MM.1S (cell line): ENCODE data around the gene NEDD4.

Experiments
- DNase-seq: peaks from one replicate; pipeline ENCODE4 v3.0.0-alpha.2; 2015
- H2AFZ ChIP-seq: fragments of 300-600 bp; sonication (generic); 2 replicates; pipeline ENCODE4 v1.6.0; 2016; ENCODE audit warnings: antibody characterized with exemption, low read length
- H3F3A ChIP-seq: fragments of 300-600 bp; sonication (generic); 2 replicates; pipeline ENCODE4 v1.6.1; 2016; ENCODE audit warnings: mild to moderate bottlenecking, antibody characterized with exemption, low read length, moderate library complexity, mixed read lengths; ENCODE audit not compliant: insufficient read depth
- H3K27ac ChIP-seq: fragments of 300-600 bp; sonication (generic); 2 replicates; pipeline ENCODE4 v1.5.1; 2016; ENCODE audit warnings: mild to moderate bottlenecking, low read length
- H3K27me3 ChIP-seq: fragments of 300-600 bp; sonication (generic); replicated peaks from 2 replicates; pipeline ENCODE4 v1.6.0; 2016; ENCODE audit warnings: low read length; ENCODE audit not compliant: insufficient read depth
- H3K36me3 ChIP-seq: fragments of 300-600 bp; sonication (generic); replicated peaks from 2 replicates; pipeline ENCODE4 v1.6.1; 2016; ENCODE audit warnings: mild to moderate bottlenecking, low read length, mixed read lengths; ENCODE audit not compliant: insufficient read depth
- H3K4me1 ChIP-seq: fragments of 300-600 bp; sonication (generic); 2 replicates; pipeline ENCODE4 v1.6.1; 2016; ENCODE audit warnings: low read length, mixed read lengths
- H3K4me2 ChIP-seq: fragments of 300-600 bp; sonication (generic); 2 replicates; pipeline ENCODE4 v1.6.0; 2016; ENCODE audit warnings: low read depth, low read length
- H3K4me3 ChIP-seq: fragments of 300-600 bp; sonication (generic); 2 replicates; pipeline ENCODE4 v1.5.1; 2016; ENCODE audit warnings: low read length, mixed read lengths
- H3K79me2 ChIP-seq: fragments of 300-600 bp; sonication (generic); 2 replicates; pipeline ENCODE4 v1.6.1; 2016; ENCODE audit warnings: mixed run types, low read length, mixed read lengths
- H3K9ac ChIP-seq: fragments of 300-600 bp; sonication (generic); 2 replicates; pipeline ENCODE4 v1.6.1; 2016; ENCODE audit warnings: low read length, mixed read lengths
- H3K9me2 ChIP-seq: fragments of 300-600 bp; sonication (generic); replicated peaks from 2 replicates; pipeline ENCODE4 v1.6.1; 2016; ENCODE audit warnings: mild to moderate bottlenecking, low read length, mixed read lengths; ENCODE audit not compliant: insufficient read depth
- H3K9me3 ChIP-seq: fragments of 300-600 bp; sonication (generic); replicated peaks from 2 replicates; pipeline ENCODE4 v1.6.1; 2016; ENCODE audit warnings: mild to moderate bottlenecking, low read length, mixed read lengths; ENCODE audit not compliant: insufficient read depth
- H4K20me1 ChIP-seq: fragments of 300-600 bp; sonication (generic); 2 replicates; pipeline ENCODE4 v1.6.1; 2016; ENCODE audit warnings: mild to moderate bottlenecking, low read length, moderate library complexity, mixed read lengths; ENCODE audit not compliant: insufficient read depth
- CTCF ChIP-seq: fragments of 300-600 bp; sonication (generic); IDR thresholded peaks from 2 replicates; pipeline ENCODE4 v1.5.1; 2016; ENCODE audit warnings: antibody characterized with exemption, low read length, mixed read lengths
- EZH2 ChIP-seq: fragments of 300-600 bp; sonication (generic); optimal IDR thresholded peaks from 2 replicates; pipeline ENCODE3; 2017; ENCODE audit warnings: low read depth, mild to moderate bottlenecking, antibody characterized with exemption, low read length, mixed read lengths
- EZH2phosphoT487 ChIP-seq: fragments of 300-600 bp; sonication (generic); IDR thresholded peaks from 2 replicates; pipeline ENCODE4 v1.6.1; 2018; ENCODE audit warnings: antibody characterized with exemption, low read length

Gene NEDD4

GRCh38 chr15:55858661-55859060, 134.8 kb downstream of the NEDD4 start:
- no peak for DNase-seq
- Histone ChIP-seq H3K9ac (no peak overlapping the region), H3K27me3 (no peaks in the 10 kb centered on the region), H3K36me3 (no peaks in the 10 kb centered on the region), H3F3A (no peaks in the 10 kb centered on the region), H3K4me3 (no peak overlapping the region), H3K4me1 (no peaks in the 10 kb centered on the region), H4K20me1 (no peaks in the 10 kb centered on the region), H3K27ac (no peak overlapping the region), H2AFZ (no peak overlapping the region), H3K9me2 (no peaks in the 10 kb centered on the region), H3K9me3 (no peaks in the 10 kb centered on the region), H3K4me2 (no peak overlapping the region), H3K79me2 (no peaks in the 10 kb centered on the region)
- TF ChIP-seq EZH2phosphoT487, result no peak
- TF ChIP-seq EZH2, result no peak
- TF ChIP-seq CTCF, result no peak

GRCh38 chr15:55856506-55857164, 136.8 kb downstream of the NEDD4 start:
- Histone ChIP-seq H3K9ac (no peak overlapping the region), H3K36me3 (no peaks in the 10 kb centered on the region), H3K27ac (no peak overlapping the region), H3K4me2 (no peak overlapping the region), H3K9me3 (no peaks in the 10 kb centered on the region), H3K79me2 (no peaks in the 10 kb centered on the region), H4K20me1 (no peaks in the 10 kb centered on the region), H3K9me2 (no peaks in the 10 kb centered on the region), H3F3A (no peaks in the 10 kb centered on the region), H2AFZ (no peak overlapping the region), H3K4me1 (no peaks in the 10 kb centered on the region), H3K27me3 (no peaks in the 10 kb centered on the region), H3K4me3 (no peak overlapping the region)
- DNase-seq, result no peak
- TF ChIP-seq CTCF (no peak), EZH2phosphoT487 (no peak), EZH2 (no peak)

- Histone ChIP-seq H4K20me1 (no peaks in the 10 kb centered on the region), H3K79me2 (no peaks in the 10 kb centered on the region), H3K9me2 (no peaks in the 10 kb centered on the region), H3K27me3 (no peaks in the 10 kb centered on the region), H3K36me3 (no peaks in the 10 kb centered on the region), H3F3A (no peaks in the 10 kb centered on the region), H3K4me1 (no peaks in the 10 kb centered on the region), H3K9ac (no peak overlapping the region), H3K27ac (no peak overlapping the region), H3K4me2 (no peak overlapping the region), H3K9me3 (no peaks in the 10 kb centered on the region), H3K4me3 (no peak overlapping the region), H2AFZ (no peak overlapping the region)
- no peak for DNase-seq
- no peak for TF ChIP-seq EZH2phosphoT487
- TF ChIP-seq CTCF, result no peak
- no peak for TF ChIP-seq EZH2
These were observed 140.3 kb downstream of the NEDD4 start for GRCh38 chr15:55853134-55853533.
